OCI-M1 (cell line): ENCODE measurements around the gene PTPRN2.
"Not testable (repeated sequence)": the region's sequence is repeated elsewhere in the genome, so short reads cannot be mapped to it uniquely, and the experiment has no call there.

ENCODE experiments used
- DNase-seq: peaks from one replicate; lab custom pipeline; 2025; lab: John Stamatoyannopoulos, UW

The PTPRN2 gene

DNA sequence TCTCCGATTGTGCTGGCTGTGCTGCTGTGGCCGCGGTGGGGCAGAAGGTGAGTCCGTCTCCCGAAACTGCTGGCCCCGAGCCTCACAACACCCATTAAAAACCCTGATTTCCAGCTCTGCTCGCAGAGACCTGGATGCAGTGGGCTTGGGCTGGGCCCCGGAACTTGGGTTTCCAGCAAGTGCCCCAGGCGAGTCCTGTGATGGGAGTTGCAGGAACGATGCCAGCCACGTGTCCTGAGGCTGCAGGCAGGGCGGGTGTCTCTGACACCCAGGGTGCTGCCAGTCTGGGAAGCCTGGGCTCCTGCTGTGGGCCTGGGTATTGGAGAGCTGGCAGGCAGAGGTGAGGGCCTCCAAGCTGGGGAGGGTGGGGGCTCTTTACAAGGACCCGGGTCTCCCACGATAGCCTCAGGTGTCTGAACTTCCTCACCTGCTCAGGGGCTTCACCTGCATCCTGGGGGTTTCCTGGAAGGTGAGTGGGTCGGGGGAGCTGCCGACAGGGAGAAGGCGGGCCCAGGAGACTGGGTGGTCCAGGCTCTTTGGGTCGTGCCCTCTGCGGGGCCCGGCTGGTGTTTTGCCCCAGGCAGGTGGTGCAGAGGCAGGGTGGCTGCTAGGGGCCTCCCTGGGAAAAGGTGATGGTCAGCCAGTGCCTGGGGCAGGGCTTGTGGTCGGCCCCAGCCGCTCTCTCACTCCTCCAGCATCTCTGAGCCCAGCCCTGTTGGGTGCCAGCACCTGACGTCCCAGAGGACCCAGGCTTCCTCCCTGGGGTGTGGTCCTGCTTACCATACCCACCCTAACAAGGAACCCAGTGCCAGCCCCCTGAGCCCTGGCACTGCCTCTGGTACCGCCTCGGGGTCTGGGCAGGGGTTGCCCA lies 1070.5 kb downstream of the PTPRN2 start:
- no peak for DNase-seq

DNA sequence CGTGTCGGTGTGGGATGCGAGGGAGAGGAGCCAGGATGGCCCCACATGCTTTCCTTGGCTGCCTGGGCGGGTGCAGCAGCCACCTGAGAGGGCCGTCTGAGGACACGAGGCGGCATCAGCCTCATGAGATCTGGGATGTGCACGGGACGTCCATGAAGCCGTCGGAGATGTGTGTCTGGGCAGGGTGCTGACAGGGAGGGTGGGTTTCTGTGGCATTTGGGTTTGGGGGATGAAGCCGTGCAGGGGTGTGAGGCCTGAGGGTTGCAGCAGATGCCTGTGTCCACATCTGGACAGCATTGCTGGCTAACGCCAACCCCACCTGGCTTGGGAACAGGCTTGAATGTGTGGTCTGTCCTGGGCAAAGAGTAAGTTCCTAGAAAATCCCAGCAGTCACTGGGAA lies 1071.3 kb downstream of the PTPRN2 start:
- DNase-seq, result no peak

DNA sequence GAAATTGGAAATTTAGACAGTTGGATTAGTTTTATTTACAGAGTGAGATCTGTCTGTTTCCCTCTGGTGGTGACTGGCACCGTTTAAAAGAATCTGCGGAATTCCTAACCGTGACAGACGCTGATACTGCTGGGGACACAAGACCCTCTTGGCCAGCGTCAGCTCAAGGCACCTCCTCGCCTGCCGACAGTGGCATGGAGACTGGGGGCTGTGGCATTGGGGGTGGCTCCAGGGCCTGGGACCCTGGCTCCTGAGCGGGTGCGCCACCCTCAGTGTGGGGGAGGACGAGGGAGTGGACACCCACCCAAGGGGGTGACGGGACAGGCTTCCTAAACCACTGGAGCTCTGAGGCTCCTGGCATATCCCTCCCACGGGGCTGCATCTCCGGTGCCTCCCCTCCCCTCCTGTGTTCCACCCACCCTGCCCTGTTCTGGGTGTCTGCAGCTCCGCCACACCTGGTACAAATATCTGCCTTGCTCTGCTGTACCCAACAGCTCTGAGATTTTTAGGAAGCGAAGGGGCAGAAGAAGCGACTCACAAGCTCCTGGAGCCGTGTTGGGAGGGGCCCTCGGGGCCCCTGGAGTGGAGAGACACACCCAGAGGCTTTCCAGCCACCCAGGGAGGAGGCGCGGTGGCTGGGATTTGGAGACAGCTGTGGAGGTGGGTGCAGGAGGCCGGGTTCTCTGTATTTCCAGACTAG lies 1072.1 kb downstream of the PTPRN2 start:
- DNase-seq, result no peak

DNA sequence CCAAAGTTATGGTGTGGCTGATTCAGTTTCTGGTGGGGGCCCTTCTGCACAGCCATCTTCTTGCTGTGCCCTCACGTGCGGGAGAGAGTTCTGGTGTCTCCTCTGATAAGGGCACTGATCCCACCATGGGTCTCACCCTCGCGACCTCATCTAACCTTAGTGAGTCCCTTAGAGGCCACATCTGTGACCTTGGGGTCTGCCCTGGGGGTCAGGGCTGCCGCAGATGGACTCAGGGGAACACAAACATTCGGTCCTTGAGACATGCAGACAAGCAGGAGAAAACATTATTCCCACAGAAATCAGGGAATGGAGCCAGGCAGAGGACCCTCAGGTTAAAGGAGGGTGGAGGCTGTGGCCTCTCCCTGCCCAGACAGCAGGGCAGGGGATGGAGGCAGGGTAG lies 1072.9 kb downstream of the PTPRN2 start:
- DNase-seq, result no peak

DNA sequence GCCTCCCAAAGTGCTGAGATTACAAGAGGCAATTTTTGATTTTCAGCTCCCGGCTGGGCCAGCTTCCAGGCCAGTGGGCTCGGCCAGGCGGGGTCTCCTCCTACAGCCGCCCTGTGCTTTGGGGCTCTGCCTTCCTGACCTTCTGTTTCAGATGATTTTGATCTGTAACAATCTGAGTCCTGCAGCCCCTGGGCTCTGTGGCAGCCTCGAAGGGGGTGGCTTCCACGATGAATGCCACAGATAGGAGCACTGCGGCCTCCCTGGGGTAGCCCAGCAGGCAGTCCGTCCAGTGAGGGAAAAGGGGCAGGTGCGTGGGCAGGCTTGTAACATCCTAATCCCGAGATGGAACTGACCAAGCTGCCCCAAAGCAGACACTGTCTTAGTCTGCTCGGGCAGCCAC lies 1073.3 kb downstream of the PTPRN2 start:
- no peak for DNase-seq

DNA sequence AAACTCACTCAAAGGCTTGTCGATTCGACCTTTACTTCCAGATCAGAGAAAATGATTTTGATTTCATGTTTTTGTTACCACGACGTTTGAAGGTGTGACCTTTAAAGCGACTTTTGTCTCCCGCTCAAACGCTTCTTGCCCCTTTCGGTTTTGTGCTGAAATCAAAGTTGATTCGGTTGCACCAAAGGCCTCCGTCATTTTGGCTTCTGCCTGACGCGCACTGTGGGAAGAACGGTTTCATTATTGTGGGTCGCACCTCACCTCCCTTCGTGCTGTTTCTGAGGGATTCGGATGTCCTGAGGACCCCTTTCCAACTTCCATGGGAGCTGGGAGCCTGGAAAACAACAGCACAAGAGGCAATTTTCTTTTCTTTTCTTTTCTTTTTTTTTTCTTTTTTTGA lies 1073.9 kb downstream of the PTPRN2 start:
- DNase-seq, result no peak

GRCh38 chr7:157513162-157513621 lies 1074.4 kb downstream of the PTPRN2 start:
- DNase-seq, result no peak

GRCh38 chr7:157509226-157509625 lies 1078.4 kb downstream of the PTPRN2 start:
- no peak for DNase-seq

DNA sequence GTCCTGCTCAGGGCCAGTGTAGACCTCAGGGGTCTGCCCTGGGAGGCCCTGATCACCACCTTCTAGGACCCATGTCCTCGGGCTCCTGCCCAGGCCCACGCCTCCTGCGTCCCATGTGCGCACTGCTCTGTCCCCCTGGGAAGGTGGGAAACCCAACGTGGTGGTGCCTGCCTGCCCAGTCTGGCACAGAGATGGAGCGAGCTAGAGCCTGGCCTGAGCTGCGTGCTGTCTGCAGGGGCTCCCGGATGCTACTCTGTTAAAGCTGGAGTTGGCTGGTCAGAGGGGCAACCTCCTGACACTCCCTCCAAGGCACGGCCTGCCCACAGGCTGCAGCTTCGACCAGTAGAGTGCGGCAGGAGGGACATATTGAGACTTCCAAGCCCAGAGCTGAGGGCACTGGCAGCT lies 1079.1 kb downstream of the PTPRN2 start:
- no peak for DNase-seq

DNA sequence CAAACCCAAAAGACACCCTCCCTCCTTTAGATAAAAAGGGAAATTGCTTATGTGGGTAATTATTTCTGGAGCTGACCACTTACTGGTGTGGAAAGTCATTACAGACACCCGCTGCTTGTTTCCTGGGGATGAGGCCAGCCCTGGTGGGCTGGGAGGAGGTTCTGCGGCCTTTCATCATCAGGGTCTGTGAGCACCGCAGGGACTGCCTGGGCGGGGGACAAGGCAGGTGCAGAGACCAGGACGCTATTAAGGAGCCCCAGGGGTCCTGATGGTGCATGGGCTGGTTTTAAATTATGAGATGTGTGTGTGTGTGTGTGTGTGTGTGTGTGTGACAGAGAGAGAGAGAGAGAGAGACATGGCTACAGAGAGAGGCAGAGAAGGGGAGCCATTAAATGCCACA lies 1079.6 kb downstream of the PTPRN2 start:
- DNase-seq, result no peak

DNA sequence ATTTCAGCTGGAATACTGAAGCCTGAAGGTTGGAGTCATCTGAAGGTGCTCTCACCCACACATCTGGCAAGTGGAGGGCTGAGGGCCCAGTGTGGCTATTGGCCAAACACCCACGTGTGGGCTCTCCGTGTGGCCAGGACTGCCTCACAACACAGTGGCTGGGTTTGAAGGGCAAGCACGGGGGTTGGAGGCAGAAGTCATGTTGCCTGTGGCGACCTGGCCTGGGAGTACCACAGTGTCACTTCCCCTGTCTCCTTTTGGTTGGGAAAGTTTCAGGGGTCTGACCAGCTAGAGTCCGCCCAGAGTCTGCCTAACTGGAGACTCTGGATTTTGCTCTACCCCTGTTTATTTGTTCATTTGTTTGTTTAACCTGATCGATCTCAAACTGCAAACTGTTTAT lies 1081.4 kb downstream of the PTPRN2 start:
- no peak for DNase-seq

- no peak for DNase-seq
Observed at GRCh38 chr7:157505646-157506045, 1082.0 kb downstream of the PTPRN2 start.

DNA sequence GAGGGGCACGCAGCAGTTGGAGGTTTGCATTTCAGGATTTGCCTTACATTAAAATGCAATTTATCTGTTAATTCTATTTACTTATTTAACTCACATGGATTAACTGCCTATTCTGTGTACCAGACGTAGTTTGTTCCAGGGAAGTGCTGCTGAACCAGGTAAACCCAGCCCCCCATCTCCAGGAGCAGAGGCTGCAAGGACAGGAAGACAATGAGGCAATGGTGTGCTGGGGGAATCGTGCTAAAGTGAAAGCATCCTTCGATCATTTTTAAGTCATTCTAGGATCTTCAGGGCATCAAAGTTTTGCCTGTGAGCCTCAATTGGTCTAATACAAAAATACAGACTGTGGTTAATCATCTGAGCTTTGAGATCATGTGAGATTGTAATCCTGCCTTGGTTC lies 1084.4 kb downstream of the PTPRN2 start:
- no peak for DNase-seq

- no peak for DNase-seq
Observed at GRCh38 chr7:157502701-157503111, 1084.9 kb downstream of the PTPRN2 start.

DNA sequence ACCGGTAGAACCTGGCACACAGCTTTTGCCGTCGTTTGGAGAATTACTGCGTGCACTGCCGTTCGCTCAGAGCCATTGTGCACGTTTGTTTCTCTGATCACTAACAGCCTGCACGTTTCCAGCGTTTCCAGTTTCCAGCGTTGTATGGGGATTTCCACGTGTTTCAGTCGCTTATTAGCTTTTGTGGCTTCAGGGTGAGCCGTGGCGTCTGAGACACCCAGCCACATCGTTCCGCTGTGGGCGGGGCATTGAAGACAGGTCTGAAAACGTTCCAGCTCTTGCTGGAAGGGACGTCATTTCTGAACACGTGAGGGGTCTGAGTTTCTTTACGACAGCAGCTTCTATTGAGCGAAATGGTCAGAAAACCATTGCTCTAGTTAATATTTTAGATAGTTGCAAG lies 1086.0 kb downstream of the PTPRN2 start:
- DNase-seq, result no peak

DNA sequence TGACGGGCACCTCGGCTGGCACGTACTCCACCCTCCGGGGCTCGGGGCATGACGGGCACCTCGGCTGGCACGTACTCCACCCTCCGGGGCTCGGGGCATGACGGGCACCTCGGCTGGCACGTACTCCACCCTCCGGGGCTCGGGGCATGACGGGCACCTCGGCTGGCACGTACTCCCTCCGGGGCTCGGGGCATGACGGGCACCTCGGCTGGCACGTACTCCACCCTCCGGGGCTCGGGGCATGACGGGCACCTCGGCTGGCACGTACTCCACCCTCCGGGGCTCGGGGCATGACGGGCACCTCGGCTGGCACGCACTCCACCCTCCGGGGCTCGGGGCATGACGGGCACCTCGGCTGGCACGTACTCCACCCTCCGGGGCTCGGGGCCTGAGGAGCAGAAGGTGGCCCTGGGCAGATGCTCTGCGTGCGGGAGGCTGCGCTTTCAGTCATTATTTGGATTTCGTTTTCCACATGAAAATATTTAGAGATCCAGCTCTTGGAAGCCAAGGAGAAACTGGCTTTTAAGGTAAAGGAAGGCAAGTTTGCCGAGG lies 1086.6 kb downstream of the PTPRN2 start:
- DNase-seq, result not testable (repeated sequence)

DNA sequence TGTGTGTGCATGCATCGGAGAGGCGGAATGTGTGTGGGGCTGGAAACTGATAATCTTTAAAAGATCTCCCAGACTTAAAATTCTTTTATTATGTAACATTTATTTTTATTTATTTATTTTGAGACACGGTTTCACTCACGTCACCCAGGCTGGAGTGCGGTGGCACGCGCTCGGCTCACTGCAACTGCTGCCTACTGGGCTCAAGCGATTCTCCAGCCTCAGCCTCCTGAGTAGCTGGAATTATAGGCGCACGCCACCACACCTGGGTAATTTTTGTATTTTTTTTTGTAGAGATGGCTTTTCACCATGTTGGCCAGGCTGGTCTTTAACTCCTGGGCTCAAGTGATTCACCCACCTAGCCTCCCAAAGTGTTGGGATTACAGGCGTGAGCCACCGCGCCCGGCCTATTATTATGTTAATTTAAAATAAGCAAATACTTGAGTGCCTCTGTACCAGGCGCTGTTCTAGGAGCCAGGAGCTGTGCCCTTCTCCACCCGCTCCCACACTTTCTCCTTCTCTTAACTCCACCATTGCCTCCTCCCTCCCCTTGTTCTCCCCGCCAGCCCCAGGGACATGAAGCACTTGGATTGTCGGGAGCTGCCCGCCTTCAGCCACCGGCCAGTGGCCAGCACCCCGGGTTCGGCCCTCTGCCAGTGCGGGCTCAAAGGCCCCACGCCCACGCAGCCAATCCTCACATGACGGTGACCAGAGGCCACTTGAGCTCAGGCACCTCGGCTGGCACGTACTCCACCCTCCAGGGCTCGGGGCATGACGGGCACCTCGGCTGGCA lies 1087.3 kb downstream of the PTPRN2 start:
- DNase-seq, result no peak

DNA sequence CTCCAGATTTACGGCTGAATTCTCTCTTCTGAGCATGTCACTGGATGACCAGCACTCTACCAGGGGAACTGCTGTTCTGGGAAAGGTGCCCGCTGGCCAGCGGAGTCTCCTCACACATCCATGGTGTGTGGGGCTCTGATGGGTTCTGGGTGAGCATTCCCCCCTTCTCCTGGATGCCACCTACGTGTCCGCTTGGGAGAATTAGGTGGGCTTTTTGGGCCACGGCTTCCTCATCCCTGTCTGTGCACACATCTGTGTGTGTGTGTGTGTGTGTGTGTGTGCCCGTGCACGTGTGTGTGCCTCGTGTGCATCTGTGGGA lies 1087.8 kb downstream of the PTPRN2 start:
- DNase-seq, result no peak

DNA sequence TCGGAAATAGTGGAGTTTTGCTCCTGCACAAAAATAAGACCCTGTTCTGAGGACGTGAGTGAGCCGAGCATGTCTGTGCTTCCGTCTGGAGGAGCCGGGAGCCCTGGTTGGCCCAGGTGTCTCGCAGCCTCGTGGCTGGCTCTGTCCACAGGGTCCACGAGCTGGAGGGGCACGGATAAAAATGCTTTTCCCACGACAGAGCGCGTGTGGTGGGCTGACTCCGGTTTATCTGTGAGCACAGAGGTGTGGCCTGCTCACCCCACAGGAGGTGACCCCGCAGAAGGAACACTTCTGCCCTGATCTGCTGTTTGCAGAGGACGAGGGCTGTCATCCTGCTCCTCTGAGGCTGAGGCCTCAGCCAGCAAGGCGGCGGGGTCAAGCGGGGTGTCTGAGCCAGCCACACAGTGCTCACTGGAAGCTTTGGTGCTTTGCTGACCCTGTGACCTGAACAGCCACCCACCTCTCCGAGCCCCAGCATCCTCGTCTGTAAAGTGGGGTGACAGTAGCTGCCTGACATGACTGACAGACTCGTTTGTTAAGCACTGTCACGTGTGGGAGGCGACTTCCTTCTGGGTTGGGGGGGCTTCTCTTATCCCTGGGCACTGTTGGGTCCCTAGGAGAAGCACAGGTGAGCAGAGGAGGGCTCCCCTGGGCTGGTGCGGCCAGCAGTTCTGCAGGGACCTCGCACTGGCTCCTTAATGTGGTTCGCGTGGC lies 1088.3 kb downstream of the PTPRN2 start:
- no peak for DNase-seq

DNA sequence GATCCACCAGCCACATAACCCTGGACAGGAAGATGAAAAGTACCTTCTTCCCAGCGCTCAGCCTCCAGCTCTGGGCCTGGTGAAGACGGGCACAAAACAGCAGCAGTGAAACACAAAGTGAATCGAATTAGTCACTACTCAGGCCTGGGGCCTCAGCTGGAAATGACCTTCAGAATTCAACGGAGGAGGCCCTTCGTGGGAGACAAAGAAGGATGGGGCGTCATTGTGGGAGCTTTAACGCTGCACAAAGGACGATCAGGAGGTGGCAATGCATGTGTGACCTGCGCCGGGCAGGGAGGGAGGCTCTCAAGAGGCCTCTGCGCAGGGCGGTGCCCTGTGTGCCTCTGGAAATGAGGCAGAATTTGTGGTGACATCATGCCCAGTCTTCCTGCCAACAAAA lies 1089.0 kb downstream of the PTPRN2 start:
- DNase-seq, result no peak

GRCh38 chr7:157497744-157498651 lies 1089.6 kb downstream of the PTPRN2 start:
- no peak for DNase-seq
